Caki2 (cell line): Measurements from ENCODE around the gene NXNL1. TPM values are rescaled to one million over a fixed set of nuclear protein-coding genes. Genes with fewer than 3 reads are reported as not detected.

Source experiments
- DNase-seq: peaks from one replicate; pipeline ENCODE4 v3.0.0-alpha.2; 2015; ENCODE audit warnings: low read depth
- in situ Hi-C: cut with HindIII; loops from 2 replicates; pipeline ENCODE4 v1.10.0; 2016; ENCODE audit warnings: low sequenced_read_pairs, low pct_unique_long_range_greater_than_20kb, mixed read lengths
- total RNA-seq: library from RNA; depleted of rRNA; stranded (reverse); fragments of >200 nt; shearing (Covaris generic); gene quantifications from 2 replicates; pipeline ENCODE4 v1.2.3, GENCODE V29; 2014; ENCODE audit warnings: low replicate concordance

Gene NXNL1
- total RNA-seq, 1 experiment from 2014 or later = not detected

GRCh38 chr19:17436094-17436873 lies 24.4 kb downstream of the NXNL1 start:
- in situ Hi-C loops = no loop called here
- no peak for DNase-seq

GRCh38 chr19:17435218-17435617 lies 25.5 kb downstream of the NXNL1 start:
- no peak for DNase-seq
- in situ Hi-C loops = no loop called here

DNA sequence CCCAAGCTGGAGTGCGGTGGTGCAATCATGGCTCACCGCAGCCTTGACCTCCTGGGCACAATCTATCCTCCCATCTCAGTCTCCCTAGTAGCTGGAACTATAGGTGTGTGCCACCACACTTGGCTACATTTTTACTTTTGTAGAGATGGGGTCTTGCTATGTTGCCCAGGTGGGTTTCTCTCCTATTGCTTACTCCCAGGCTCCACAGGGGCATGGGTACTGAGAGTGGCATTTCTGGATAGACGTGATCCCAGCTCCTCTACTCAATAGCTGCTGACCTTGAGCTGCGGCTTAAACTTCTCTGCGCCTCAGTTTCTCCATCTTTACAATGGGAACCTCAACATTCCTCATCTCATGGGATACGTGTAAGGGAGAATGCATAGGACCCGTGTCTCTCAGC lies 29.3 kb downstream of the NXNL1 start:
- in situ Hi-C loops = no loop called here
- no peak for DNase-seq

DNA sequence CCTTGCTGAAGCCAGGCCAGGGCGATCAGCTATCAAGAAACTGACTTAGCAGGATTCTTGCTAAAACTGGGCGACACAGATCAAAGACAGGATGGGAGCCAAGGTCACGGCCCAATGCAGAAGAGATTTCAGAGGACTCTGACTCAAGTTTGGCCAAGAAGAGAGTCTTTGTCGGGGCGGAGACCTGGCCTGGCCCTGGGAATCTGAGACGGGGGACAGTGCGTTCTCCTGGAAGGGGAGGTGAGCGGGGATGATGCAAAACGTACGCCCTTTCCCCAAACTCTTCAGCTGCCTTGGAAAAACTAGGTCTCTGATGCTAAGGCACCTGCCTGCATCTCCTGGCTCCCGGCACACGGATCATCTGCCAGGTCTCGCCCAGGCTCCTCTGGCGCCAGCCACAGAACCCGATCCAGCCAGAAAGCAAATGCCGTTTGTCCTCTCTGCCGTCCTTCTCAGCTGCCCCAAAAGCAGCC lies 31.0 kb downstream of the NXNL1 start:
- in situ Hi-C loops = no loop called here
- no peak for DNase-seq

DNA sequence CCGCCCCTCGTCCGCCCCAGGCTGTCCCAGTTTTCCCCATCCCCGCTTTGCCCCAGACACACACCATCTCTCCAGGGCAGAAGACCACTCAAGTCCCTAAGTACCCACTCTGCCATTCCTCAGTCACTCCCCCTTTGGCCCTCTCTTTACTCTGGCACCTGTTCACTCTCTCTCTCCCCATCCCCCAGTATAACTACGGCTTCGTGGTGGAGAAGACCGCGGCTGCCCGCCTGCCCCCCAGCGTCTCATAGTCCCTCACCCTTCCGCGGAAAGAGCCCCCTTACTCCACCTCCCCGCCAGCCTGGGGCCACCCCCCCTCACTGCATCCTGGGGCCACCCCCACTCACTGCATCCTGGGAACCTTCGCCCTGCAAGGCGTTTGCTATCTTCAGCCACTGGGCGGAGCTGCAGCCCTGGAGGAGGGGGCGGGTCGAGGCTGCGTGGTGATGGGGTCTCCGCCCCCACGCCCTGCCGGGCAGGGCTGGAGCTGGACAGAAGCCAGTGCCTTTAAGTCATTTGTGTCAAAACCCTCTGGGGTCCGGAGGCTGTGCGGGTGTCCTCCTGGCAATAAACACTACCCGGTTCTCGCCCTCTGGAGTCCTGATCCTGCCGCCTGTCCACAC lies 35.9 kb downstream of the NXNL1 start:
- in situ Hi-C loops = no loop called here
- DNase-seq = peak; percentile 62

GRCh38 chr19:17423429-17424208 lies 37.1 kb downstream of the NXNL1 start:
- in situ Hi-C loops = no loop called here
- DNase-seq = no peak

DNA sequence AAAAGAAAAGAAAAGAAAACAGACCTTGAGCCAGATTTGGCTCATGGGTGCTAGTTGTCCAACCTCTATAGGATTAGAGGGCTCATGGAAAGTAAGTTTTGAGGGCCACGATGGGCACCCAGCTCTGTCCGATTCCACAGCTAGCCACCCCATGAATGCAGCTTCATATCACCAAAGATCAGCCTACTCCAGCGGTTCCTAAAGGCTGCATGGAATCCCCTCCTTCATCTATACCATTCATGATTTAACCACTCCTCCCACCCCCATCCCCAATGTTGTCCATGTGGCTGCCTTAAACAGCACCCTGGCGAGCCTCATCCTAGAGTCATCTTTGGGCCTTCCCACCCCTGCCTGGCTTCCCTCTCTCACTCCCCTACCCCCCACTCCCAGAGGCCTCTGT lies 38.8 kb downstream of the NXNL1 start:
- in situ Hi-C loops = no loop called here
- no peak for DNase-seq

DNA sequence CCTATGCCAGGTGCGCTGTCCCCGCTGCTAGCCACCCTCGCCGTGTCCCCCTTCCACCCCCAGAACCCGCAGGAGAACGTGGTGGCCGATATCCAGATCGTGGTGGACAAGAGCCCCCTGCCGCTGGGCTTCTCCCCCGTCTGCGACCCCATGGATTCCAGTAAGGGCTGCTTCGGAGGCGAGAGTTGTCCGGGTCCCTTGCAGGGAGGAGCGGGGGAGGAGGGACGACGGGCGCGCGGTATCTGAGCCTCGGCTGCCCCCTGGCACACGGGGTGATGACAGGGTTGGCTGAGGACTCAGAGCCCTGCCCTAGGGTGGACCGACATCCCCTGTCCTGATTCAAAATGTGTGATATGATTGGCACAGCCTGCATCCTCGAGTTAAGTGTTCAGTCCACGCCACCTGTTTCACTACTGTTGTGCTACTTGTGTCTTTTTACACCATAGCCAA lies 40.2 kb downstream of the NXNL1 start:
- peak; percentile 56 for DNase-seq
- in situ Hi-C loops = no loop called here

DNA sequence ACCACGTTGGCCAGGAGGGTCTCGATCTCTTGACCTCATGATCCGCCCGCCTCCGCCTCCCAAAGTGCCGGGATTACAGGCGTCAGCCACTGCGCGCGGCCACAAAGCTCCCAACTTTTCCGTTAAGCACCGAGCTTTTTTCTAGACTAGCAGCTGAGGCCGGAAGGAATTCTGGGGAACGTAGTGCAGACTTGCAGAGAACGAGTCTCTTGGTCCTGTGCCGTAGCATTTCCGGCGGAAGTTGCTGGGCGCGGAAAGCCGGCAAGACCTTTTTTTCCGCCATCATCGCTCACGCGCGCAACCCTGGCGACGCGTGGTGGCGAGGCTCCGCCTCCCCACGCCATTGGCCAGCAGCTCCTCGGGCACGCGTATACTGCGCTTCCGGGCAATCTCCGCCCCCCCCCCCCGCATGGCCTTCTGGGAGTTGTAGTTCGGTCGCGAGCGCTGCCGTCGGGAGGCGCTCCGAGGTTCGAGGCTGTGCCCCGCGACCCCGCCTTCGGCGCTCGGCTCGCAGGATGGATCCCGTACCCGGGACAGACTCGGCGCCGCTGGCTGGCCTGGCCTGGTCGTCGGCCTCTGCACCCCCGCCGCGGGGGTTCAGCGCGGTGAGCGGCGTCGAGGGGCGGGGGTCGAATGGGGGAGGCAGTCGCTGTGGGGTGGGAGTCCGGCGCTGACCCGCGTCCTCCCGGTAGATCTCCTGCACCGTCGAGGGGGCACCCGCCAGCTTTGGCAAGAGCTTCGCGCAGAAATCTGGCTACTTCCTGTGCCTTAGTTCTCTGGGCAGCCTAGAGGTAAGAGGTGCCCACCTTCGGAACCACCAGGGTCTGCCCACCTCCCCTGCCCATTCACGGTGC lies 40.9 kb downstream of the NXNL1 start, which contains the start of gene MVB12A:
Gene MVB12A (plus strand): TSS at position 427 of the 854 bp plus-strand sequence. CDS start 89 bp downstream, at position 516.
- peak; percentile 99 for DNase-seq
- in situ Hi-C loops = no loop called here

GRCh38 chr19:17419154-17419620 lies 41.5 kb downstream of the NXNL1 start:
- in situ Hi-C loops = no loop called here
- DNase-seq = no peak

- no peak for DNase-seq
- in situ Hi-C loops = no loop called here
These were observed 42.0 kb downstream of the NXNL1 start for GRCh38 chr19:17418710-17419109.

DNA sequence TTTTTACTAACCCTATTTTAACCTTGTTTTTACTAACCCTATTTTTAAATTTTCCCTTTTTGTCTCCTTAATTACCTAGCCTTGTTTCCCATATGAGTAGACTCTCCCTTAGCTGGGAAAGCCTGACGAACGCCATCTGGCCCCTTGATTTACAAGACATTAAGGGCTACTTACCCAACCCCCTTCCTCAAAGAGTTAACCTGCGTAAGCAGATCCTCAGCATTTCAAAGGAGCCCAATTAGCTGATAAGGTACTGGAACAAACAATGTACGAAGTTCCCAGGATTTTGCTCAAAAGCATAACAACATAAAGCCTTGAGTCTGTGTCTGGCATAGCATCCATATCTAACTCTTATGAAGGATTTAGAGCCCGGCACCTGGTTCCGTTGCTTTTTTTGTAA lies 45.6 kb downstream of the NXNL1 start:
- no peak for DNase-seq
- in situ Hi-C loops = no loop called here

- in situ Hi-C loops = no loop called here
- no peak for DNase-seq
These were observed 46.6 kb downstream of the NXNL1 start for GRCh38 chr19:17414097-17414496.

GRCh38 chr19:17411801-17412200 lies 48.9 kb downstream of the NXNL1 start:
- in situ Hi-C loops = no loop called here
- DNase-seq = no peak

- no peak for DNase-seq
- in situ Hi-C loops = no loop called here
These were observed 50.7 kb downstream of the NXNL1 start for GRCh38 chr19:17409990-17410389.

GRCh38 chr19:17406887-17407196 lies 53.9 kb downstream of the NXNL1 start:
- in situ Hi-C loops = no loop called here
- DNase-seq = no peak

GRCh38 chr19:17406046-17406886 lies 54.5 kb downstream of the NXNL1 start:
- peak; percentile 58 for DNase-seq
- in situ Hi-C loops = no loop called here
